ENCODE data around the gene WDR82.

DNA sequence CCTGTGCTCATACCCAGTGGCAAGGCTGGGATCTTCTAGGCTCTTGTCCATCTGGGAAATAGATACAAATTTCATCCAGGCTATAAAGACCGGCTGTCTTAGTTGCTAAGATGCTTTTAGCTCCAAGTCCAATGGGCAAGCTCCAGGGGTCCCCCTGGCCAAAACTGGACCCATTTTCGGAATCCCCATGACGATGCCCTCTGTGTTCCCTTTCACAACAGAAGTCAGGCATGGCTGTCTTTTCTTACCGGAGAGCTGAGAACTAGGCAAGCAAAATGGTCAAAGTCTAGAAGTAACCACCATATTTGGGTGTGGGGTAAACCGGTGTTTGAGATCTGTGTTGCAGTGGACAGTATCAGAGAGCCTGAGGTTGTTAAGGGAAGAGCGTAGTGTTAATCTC lies 10.2 kb upstream of the WDR82 start:
- TF ChIP-seq BHLHE40 (IDR thresholded peaks at IDR 0.05; ENCODE audit: low read depth, low read length) (no peak), CTCF (conservative IDR thresholded peaks at IDR 0.05; ENCODE audit: low read depth, low read length) (no peak), SMC3 (IDR thresholded peaks at IDR 0.05; ENCODE audit: low read depth, low read length) (no peak), MXI1 (IDR thresholded peaks at IDR 0.05; ENCODE audit: borderline replicate concordance, low read depth, low read length) (no peak), MAZ (IDR thresholded peaks at IDR 0.05; ENCODE audit: borderline replicate concordance, low read depth, low read length) (no peak), POLR2A (IDR thresholded peaks at IDR 0.05; ENCODE audit: low read depth, low read length) (no peak), CEBPB (IDR thresholded peaks at IDR 0.05; ENCODE audit: low read depth, low read length) (no peak), RAD21 (IDR thresholded peaks at IDR 0.05; ENCODE audit: low read length) (no peak), CHD1 (IDR thresholded peaks at IDR 0.05; ENCODE audit: low read depth, low read length) (no peak), MAFK (IDR thresholded peaks at IDR 0.05; ENCODE audit: low read depth, low read length) (no peak), RCOR1 (IDR thresholded peaks at IDR 0.05; ENCODE audit: insufficient replicate concordance, low read length) (no peak), RFX5 (IDR thresholded peaks at IDR 0.05; ENCODE audit: low read depth, low read length) (no peak), FOS (IDR thresholded peaks at IDR 0.05; ENCODE audit: low read depth, low read length) (no peak)
- TF ChIP-seq, protein P1, sequence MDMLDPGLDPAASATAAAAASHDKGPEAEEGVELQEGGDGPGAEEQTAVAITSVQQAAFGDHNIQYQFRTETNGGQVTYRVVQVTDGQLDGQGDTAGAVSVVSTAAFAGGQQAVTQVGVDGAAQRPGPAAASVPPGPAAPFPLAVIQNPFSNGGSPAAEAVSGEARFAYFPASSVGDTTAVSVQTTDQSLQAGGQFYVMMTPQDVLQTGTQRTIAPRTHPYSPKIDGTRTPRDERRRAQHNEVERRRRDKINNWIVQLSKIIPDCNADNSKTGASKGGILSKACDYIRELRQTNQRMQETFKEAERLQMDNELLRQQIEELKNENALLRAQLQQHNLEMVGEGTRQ (IDR thresholded peaks at IDR 0.05; ENCODE audit: low read depth, low read length): no peak

Measured in IMR-90 (cell line).